H9 (cell line): ENCODE measurements around the gene RBKS. TPM values are rescaled to one million over a fixed set of nuclear protein-coding genes. Genes with fewer than 3 reads are reported as not detected.

Source experiments
- DNase-seq: peaks from one replicate; pipeline ENCODE4 v3.0.0-alpha.2; 2017
- H2AFZ ChIP-seq: one replicate; pipeline ENCODE4 v1.6.1; 2013; ENCODE audit warnings: mild to moderate bottlenecking, low read length, control low read depth, moderate library complexity
- H2AK5ac ChIP-seq: 2 replicates; pipeline ENCODE4 v1.6.1; 2013; ENCODE audit warnings: low read length, control low read depth, mixed read lengths; ENCODE audit not compliant: insufficient read length
- H2BK120ac ChIP-seq: one replicate; pipeline ENCODE4 v1.6.1; 2013; ENCODE audit warnings: low read depth, mild to moderate bottlenecking, low read length, control low read depth, inconsistent platforms; ENCODE audit not compliant: poor library complexity, severe bottlenecking
- H2BK12ac ChIP-seq: 2 replicates; pipeline ENCODE4 v1.6.1; 2013; ENCODE audit warnings: low read length, control low read depth, mixed read lengths, low read depth; ENCODE audit not compliant: insufficient read length
- H2BK15ac ChIP-seq: 2 replicates; pipeline ENCODE4 v1.6.1; 2013; ENCODE audit warnings: low read depth, low read length, control low read depth
- H2BK20ac ChIP-seq: one replicate; pipeline ENCODE4 v1.6.1; 2013; ENCODE audit warnings: low read depth, mild to moderate bottlenecking, low read length, control low read depth, inconsistent platforms; ENCODE audit not compliant: poor library complexity, severe bottlenecking
- H2BK5ac ChIP-seq: 2 replicates; pipeline ENCODE4 v1.6.1; 2013; ENCODE audit warnings: low read length, control low read depth, mixed read lengths; ENCODE audit not compliant: insufficient read length
- H3K14ac ChIP-seq: 2 replicates; pipeline ENCODE4 v1.6.1; 2013; ENCODE audit warnings: low read length, control low read depth; ENCODE audit not compliant: insufficient read depth
- H3K18ac ChIP-seq: 2 replicates; pipeline ENCODE4 v1.6.1; 2013; ENCODE audit warnings: low read depth, mild to moderate bottlenecking, mixed read lengths, low read length, control low read depth; ENCODE audit not compliant: insufficient read length
- H3K23ac ChIP-seq: 2 replicates; pipeline ENCODE4 v1.6.1; 2013; ENCODE audit warnings: low read length, control low read depth, mixed read lengths, low read depth; ENCODE audit not compliant: insufficient read length
- H3K23me2 ChIP-seq: 2 replicates; pipeline ENCODE4 v1.6.1; 2013; ENCODE audit warnings: low read depth, mild to moderate bottlenecking, mixed read lengths, low read length, control low read depth; ENCODE audit not compliant: insufficient read length, poor library complexity, severe bottlenecking
- H3K27ac ChIP-seq: 2 replicates; pipeline ENCODE4 v1.5.1; 2013; ENCODE audit warnings: low read length, control low read depth, mixed read lengths, low read depth; ENCODE audit not compliant: insufficient read length
- H3K27me3 ChIP-seq: 2 replicates; pipeline ENCODE4 v1.6.1; 2013; ENCODE audit warnings: low read length, control low read depth, inconsistent platforms; ENCODE audit not compliant: insufficient read depth
- H3K4ac ChIP-seq: 2 replicates; pipeline ENCODE4 v1.6.1; 2013; ENCODE audit warnings: low read depth, mild to moderate bottlenecking, control low read depth, inconsistent platforms, low read length, moderate library complexity
- H3K4me1 ChIP-seq: 2 replicates; pipeline ENCODE4 v1.6.1; 2013; ENCODE audit warnings: low read length, control low read depth, inconsistent platforms; ENCODE audit not compliant: insufficient read depth
- H3K4me2 ChIP-seq: 2 replicates; pipeline ENCODE4 v1.6.1; 2013; ENCODE audit warnings: low read length, control low read depth, mixed read lengths; ENCODE audit not compliant: insufficient read length, insufficient read depth
- H3K56ac ChIP-seq: 2 replicates; pipeline ENCODE4 v1.6.1; 2013; ENCODE audit warnings: low read depth, mild to moderate bottlenecking, mixed read lengths, low read length, control low read depth; ENCODE audit not compliant: insufficient read length
- H3K79me1 ChIP-seq: 2 replicates; pipeline ENCODE4 v1.6.1; 2013; ENCODE audit warnings: low read depth, mild to moderate bottlenecking, moderate library complexity, low read length, control low read depth, inconsistent platforms; ENCODE audit not compliant: insufficient read depth, poor library complexity, severe bottlenecking
- H3K79me2 ChIP-seq: 2 replicates; pipeline ENCODE4 v1.6.1; 2013; ENCODE audit warnings: low read length, control low read depth, inconsistent platforms; ENCODE audit not compliant: insufficient read depth
- H3K9ac ChIP-seq: 2 replicates; pipeline ENCODE4 v1.6.1; 2013; ENCODE audit warnings: low read length, control low read depth, mixed read lengths; ENCODE audit not compliant: insufficient read length; ENCODE audit errors: extremely low read depth
- H3K9me3 ChIP-seq: one replicate; pipeline ENCODE4 v1.6.1; 2013; ENCODE audit warnings: low read depth, low read length, inconsistent platforms; ENCODE audit not compliant: control insufficient read depth
- H3T11ph ChIP-seq: one replicate; pipeline ENCODE4 v1.6.1; 2013; ENCODE audit warnings: mild to moderate bottlenecking, low read length, control low read depth, inconsistent platforms
- H4K20me1 ChIP-seq: one replicate; pipeline ENCODE4 v1.6.1; 2013; ENCODE audit not compliant: control insufficient read depth, insufficient read length, insufficient read depth
- H4K5ac ChIP-seq: 2 replicates; pipeline ENCODE4 v1.6.1; 2013; ENCODE audit warnings: low read depth, mild to moderate bottlenecking, mixed read lengths, low read length, control low read depth; ENCODE audit not compliant: insufficient read length
- H4K8ac ChIP-seq: replicated peaks from 2 replicates; pipeline ENCODE4 v1.6.1; 2013; ENCODE audit warnings: low read length, control low read depth, mixed read lengths, low read depth; ENCODE audit not compliant: insufficient read length
- H4K91ac ChIP-seq: 2 replicates; pipeline ENCODE4 v1.6.1; 2013; ENCODE audit warnings: low read depth, mild to moderate bottlenecking, moderate library complexity, mixed read lengths, low read length, control low read depth; ENCODE audit not compliant: insufficient read length
- H3K27ac Mint-ChIP-seq, 3 experiments: 2 replicates in 2 of 3; 3 replicates in 1 of 3; pipeline ENCODE4 v1.8.0; 2020 to 2021; ENCODE audit warnings: mixed read lengths in 3 of 3, mild to moderate bottlenecking in 1 of 3, moderate library complexity in 1 of 3
- H3K27me3 Mint-ChIP-seq: 2 replicates; pipeline ENCODE4 v1.8.0; 2021; ENCODE audit warnings: low read depth, mild to moderate bottlenecking, moderate library complexity, mixed read lengths
- H3K36me3 Mint-ChIP-seq, 3 experiments: 2 replicates in 2 of 3; 3 replicates in 1 of 3; pipeline ENCODE4 v1.8.0; 2020 to 2021; ENCODE audit warnings: low read depth in 3 of 3, mixed read lengths in 3 of 3; ENCODE audit not compliant: insufficient read depth in 1 of 3
- H3K4me1 Mint-ChIP-seq, 2 experiments: 2 replicates each; pipeline ENCODE4 v1.8.0; 2020; ENCODE audit warnings: mixed read lengths in 2 of 2
- H3K4me3 Mint-ChIP-seq, 2 experiments: 2 replicates in 1 of 2; 3 replicates in 1 of 2; pipeline ENCODE4 v1.8.0; 2020 to 2021; ENCODE audit warnings: mild to moderate bottlenecking in 2 of 2, mixed read lengths in 2 of 2, moderate library complexity in 1 of 2
- H3K9me3 Mint-ChIP-seq, 2 experiments: 2 replicates in 1 of 2; 3 replicates in 1 of 2; pipeline ENCODE4 v1.8.0; 2020; ENCODE audit warnings: mild to moderate bottlenecking in 2 of 2, mixed read lengths in 2 of 2, moderate library complexity in 1 of 2
- WGBS: extraction: QIAGEN DNeasy Blood & Tissue Kit; methylation state at CpG from one replicate; pipeline ENCODE4 v1.1.7; 2013; ENCODE audit warnings: missing lambda C conversion rate, low lambda C conversion rate, mixed read lengths; ENCODE audit not compliant: insufficient read length; ENCODE audit errors: extremely low coverage; 5-methylcytosine and 5-hydroxymethylcytosine counted together
- total RNA-seq: library from RNA; stranded (reverse); gene quantifications from 2 replicates; pipeline ENCODE4 v1.2.1, GENCODE V29; 2021
- TF ChIP-seq, protein P1 (sequence below): fragments of 200-600 bp; sonication (generic); conservative IDR thresholded peaks from 3 replicates; pipeline ENCODE4 v1.8.0; 2021; ENCODE audit warnings: antibody characterized with exemption, mild to moderate bottlenecking

RBKS gene
- total RNA-seq, 1 experiment from 2014 or later, result 2.3 TPM

DNA sequence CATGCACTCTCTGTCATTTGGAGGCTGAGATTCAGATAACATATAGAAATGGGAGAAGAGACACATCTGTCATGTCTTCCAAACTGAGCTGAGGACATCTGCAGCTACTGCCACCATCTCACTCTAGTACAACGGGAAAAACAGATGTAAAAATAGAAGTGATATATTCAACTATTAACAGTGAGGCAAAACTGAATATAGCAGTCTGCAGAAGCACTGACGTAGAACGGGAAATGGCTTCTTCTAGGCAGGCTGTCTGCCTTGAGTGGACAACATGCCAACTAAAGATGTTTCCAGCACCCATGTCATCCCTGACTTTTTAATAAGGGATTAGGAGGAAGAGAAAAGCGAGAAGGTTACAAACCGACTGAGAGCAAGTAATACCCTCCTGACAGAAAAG is 67.1 kb downstream of the RBKS start:
- Mint-ChIP-seq H3K4me3 (no peak overlapping the region), H3K27me3 (no peaks in the 10 kb centered on the region; the same call in 1 of the 2 replicates), H3K36me3 (peaks cover 0 to 11% (median 3%) of the 10 kb centered on the region in 3 experiments; a peak in 3 of 7 replicates), H3K27ac (no peak overlapping the region), H3K4me1 (no peaks in the 10 kb centered on the region; a peak in 1 of 4 replicates), H3K9me3 (peaks cover 10 to 16% of the 10 kb centered on the region in 2 experiments)
- no peaks in the 10 kb centered on the region for H4K20me1 ChIP-seq
- H3K23ac ChIP-seq, result no peak overlapping the region
- H3K14ac ChIP-seq, result no peak overlapping the region
- H3K23me2 ChIP-seq, result no peaks in the 10 kb centered on the region
- H4K8ac ChIP-seq, result no peak overlapping the region
- H2BK120ac ChIP-seq, result no peak overlapping the region
- H3K9ac ChIP-seq, result no peak overlapping the region
- no peak overlapping the region for H2BK5ac ChIP-seq
- TF ChIP-seq, protein P1, sequence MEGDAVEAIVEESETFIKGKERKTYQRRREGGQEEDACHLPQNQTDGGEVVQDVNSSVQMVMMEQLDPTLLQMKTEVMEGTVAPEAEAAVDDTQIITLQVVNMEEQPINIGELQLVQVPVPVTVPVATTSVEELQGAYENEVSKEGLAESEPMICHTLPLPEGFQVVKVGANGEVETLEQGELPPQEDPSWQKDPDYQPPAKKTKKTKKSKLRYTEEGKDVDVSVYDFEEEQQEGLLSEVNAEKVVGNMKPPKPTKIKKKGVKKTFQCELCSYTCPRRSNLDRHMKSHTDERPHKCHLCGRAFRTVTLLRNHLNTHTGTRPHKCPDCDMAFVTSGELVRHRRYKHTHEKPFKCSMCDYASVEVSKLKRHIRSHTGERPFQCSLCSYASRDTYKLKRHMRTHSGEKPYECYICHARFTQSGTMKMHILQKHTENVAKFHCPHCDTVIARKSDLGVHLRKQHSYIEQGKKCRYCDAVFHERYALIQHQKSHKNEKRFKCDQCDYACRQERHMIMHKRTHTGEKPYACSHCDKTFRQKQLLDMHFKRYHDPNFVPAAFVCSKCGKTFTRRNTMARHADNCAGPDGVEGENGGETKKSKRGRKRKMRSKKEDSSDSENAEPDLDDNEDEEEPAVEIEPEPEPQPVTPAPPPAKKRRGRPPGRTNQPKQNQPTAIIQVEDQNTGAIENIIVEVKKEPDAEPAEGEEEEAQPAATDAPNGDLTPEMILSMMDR, result no peak
- no peaks in the 10 kb centered on the region for H3K27me3 ChIP-seq
- H2BK20ac ChIP-seq, result no peak overlapping the region
- no peak overlapping the region for H2BK15ac ChIP-seq
- no CpG with 5 or more reads among the region's 5 CpGs for WGBS
- no peak overlapping the region for H2AK5ac ChIP-seq
- H3K79me2 ChIP-seq, result no peaks in the 10 kb centered on the region
- H4K91ac ChIP-seq, result no peak overlapping the region
- no peak for DNase-seq
- H3K56ac ChIP-seq, result no peak overlapping the region
- no peaks in the 10 kb centered on the region for H3K9me3 ChIP-seq
- no peak overlapping the region for H3K27ac ChIP-seq
- no peak overlapping the region for H2BK12ac ChIP-seq
- no peak overlapping the region for H3K18ac ChIP-seq
- no peak overlapping the region for H4K5ac ChIP-seq
- H3K4ac ChIP-seq, result no peak overlapping the region
- no peaks in the 10 kb centered on the region for H3K4me1 ChIP-seq
- H3K79me1 ChIP-seq, result no peaks in the 10 kb centered on the region
- no peak overlapping the region for H2AFZ ChIP-seq
- no peak overlapping the region for H3K4me2 ChIP-seq
- no peak overlapping the region for H3T11ph ChIP-seq
